GM12801 (cell line): ENCODE results near the gene RINL.

ENCODE experiments used
- TF ChIP-seq, protein P1 (sequence below): IDR thresholded peaks from one replicate; pipeline ENCODE4 v1.5.1; 2011; ENCODE audit warnings: control low read depth; ENCODE audit not compliant: insufficient read length; ENCODE audit errors: extremely low read depth

RINL gene

DNA sequence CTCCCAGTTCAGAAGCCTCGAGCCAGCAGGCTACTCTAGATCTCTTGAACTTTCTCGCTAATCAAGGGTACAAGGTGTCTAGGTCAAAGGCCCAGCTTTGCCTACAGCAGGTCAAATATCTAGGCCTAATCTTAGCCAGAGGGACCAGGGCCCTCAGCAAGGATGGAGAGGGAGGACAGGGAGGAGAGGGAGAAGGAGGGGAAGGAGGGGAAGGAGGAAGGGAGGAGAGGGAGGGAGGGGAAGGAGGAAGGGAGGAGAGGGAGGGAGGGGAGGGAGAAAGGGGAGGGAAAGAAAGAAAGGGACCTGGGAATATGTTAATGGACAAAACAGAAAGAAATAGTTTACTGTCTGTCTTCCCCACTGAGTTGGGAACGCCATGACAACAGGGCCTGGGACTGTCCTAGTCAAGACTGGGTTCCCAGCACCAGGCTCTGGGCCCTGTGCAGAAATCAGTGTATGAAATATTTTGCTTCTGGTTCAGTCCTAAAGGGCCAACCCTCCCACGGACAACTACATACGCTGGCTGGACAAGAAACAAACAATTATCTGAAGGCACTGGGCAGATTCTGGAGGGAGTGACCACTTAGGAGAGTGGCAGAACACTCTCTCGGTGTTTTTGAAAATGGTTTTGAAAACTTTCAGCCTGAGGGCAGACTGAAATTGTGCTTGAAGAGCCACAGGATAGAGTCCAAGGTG is 51.1 kb downstream of the RINL start:
- TF ChIP-seq, protein P1, sequence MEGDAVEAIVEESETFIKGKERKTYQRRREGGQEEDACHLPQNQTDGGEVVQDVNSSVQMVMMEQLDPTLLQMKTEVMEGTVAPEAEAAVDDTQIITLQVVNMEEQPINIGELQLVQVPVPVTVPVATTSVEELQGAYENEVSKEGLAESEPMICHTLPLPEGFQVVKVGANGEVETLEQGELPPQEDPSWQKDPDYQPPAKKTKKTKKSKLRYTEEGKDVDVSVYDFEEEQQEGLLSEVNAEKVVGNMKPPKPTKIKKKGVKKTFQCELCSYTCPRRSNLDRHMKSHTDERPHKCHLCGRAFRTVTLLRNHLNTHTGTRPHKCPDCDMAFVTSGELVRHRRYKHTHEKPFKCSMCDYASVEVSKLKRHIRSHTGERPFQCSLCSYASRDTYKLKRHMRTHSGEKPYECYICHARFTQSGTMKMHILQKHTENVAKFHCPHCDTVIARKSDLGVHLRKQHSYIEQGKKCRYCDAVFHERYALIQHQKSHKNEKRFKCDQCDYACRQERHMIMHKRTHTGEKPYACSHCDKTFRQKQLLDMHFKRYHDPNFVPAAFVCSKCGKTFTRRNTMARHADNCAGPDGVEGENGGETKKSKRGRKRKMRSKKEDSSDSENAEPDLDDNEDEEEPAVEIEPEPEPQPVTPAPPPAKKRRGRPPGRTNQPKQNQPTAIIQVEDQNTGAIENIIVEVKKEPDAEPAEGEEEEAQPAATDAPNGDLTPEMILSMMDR = no peak

DNA sequence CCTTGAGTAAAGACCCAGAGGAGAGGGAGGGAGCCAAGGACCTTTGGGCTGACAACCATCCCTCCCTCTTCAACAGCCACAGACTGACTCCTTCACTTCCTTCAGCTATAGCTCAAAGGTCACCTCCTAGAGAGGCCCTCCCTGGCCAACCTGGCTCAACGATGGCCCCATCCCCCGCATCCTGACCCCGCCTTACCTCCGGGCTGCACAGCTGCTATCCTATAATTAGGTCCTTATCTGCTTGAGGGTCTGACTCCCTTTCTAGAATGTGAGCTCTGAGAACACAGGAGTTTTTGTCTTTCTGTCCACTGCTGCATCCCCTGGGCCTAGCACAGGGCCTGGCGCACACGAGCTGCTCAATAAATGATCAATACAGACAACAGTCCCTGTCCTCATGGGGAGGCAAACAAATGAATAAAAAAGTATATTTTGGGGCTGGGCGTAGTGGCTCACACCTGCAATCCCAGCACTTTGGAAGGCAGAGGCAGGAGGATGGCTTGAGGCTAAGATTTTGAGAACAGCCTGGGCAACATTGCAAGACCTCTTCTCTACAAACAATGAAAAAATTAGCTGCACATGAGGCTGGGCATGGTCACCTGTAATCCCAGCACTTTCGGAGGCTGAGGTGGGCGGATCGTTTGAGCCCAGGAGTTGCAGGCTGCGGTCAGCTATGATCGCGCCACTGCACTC is 58.7 kb downstream of the RINL start:
- TF ChIP-seq, protein P1 = no peak
